Karpas-422 (cell line): ENCODE results near the gene MTERF1. TPM values are rescaled to one million over a fixed set of nuclear protein-coding genes. Genes with fewer than 3 reads are reported as not detected.
A peak's percentile ranks its signal among the peaks of the same experiment; 100 is the strongest.

ENCODE experiments used
- DNase-seq: peaks from one replicate; pipeline ENCODE4 v3.0.0-alpha.2; 2015
- H2AFZ ChIP-seq: fragments of 200-600 bp; sonication (generic); 2 replicates; pipeline ENCODE4 v1.6.1; 2014; ENCODE audit warnings: antibody characterized with exemption, low read length, mixed read lengths
- H3K27ac ChIP-seq: fragments of 200-600 bp; sonication (generic); 2 replicates; pipeline ENCODE4 v1.5.1; 2014; ENCODE audit warnings: mild to moderate bottlenecking, low read length, moderate library complexity
- H3K27me3 ChIP-seq: fragments of 200-600 bp; sonication (generic); 2 replicates; pipeline ENCODE4 v1.6.1; 2014; ENCODE audit warnings: low read length, mixed read lengths
- H3K36me3 ChIP-seq: fragments of 200-600 bp; sonication (generic); 2 replicates; pipeline ENCODE4 v1.6.1; 2014; ENCODE audit warnings: low read length, mixed read lengths; ENCODE audit not compliant: insufficient read depth
- H3K4me1 ChIP-seq: fragments of 200-600 bp; sonication (generic); 2 replicates; pipeline ENCODE4 v1.6.1; 2014; ENCODE audit warnings: mild to moderate bottlenecking, low read length, mixed read lengths
- H3K4me2 ChIP-seq: fragments of 200-600 bp; sonication (generic); 2 replicates; pipeline ENCODE4 v1.6.1; 2014; ENCODE audit warnings: low read length, low read depth, mild to moderate bottlenecking; ENCODE audit not compliant: poor library complexity, severe bottlenecking
- H3K4me3 ChIP-seq: fragments of 200-600 bp; sonication (generic); 2 replicates; pipeline ENCODE4 v1.5.1; 2014; ENCODE audit warnings: mild to moderate bottlenecking, antibody characterized with exemption, low read length, mixed read lengths
- H3K79me2 ChIP-seq: fragments of 200-600 bp; sonication (generic); 2 replicates; pipeline ENCODE4 v1.6.1; 2014; ENCODE audit warnings: mild to moderate bottlenecking, low read length, mixed read lengths
- H3K9ac ChIP-seq: fragments of 200-600 bp; sonication (generic); 2 replicates; pipeline ENCODE4 v1.6.0; 2014; ENCODE audit warnings: low read length
- H3K9me2 ChIP-seq: fragments of 200-600 bp; sonication (generic), shearing (Covaris generic); replicated peaks from 2 replicates; pipeline ENCODE4 v1.6.0; 2014; ENCODE audit warnings: mild to moderate bottlenecking, low read length, moderate library complexity; ENCODE audit not compliant: insufficient read depth
- H3K9me3 ChIP-seq: fragments of 300-700, 200-600 bp; sonication (generic); 2 replicates; pipeline ENCODE4 v1.6.1; 2014; ENCODE audit warnings: low read length, mixed read lengths
- H4K20me1 ChIP-seq: fragments of 200-600 bp; sonication (generic); 2 replicates; pipeline ENCODE4 v1.6.1; 2014; ENCODE audit warnings: mild to moderate bottlenecking, antibody characterized with exemption, low read length, low read depth; ENCODE audit not compliant: insufficient read depth
- total RNA-seq: library from RNA; depleted of rRNA; stranded (reverse); fragments of >200 nt; shearing (Covaris generic); gene quantifications from 2 replicates; pipeline ENCODE4 v1.2.3, GENCODE V29; 2014; ENCODE audit warnings: low replicate concordance

Gene MTERF1
- total RNA-seq, 1 experiment from 2014 or later, result 25.5 TPM

GRCh38 chr7:91850455-91850854 lies 30.0 kb downstream of the MTERF1 start:
- Histone ChIP-seq H3K4me2 (no peak overlapping the region), H3K27ac (no peak overlapping the region), H3K36me3 (no peaks in the 10 kb centered on the region), H3K9me3 (no peaks in the 10 kb centered on the region), H3K27me3 (no peaks in the 10 kb centered on the region), H4K20me1 (0 out of 2 replicates have a peak, but pooled peaks cover 8% of the 10 kb centered on the region), H3K9ac (no peak overlapping the region), H3K4me1 (peaks cover 17% of the 10 kb centered on the region), H3K4me3 (no peak overlapping the region), H2AFZ (no peak overlapping the region), H3K79me2 (no peaks in the 10 kb centered on the region), H3K9me2 (no peaks in the 10 kb centered on the region)
- no peak for DNase-seq

- no peaks in the 10 kb centered on the region for H3K79me2 ChIP-seq
- no peak overlapping the region for H3K4me2 ChIP-seq
- H2AFZ ChIP-seq, result no peak overlapping the region
- no peaks in the 10 kb centered on the region for H3K27me3 ChIP-seq
- H3K9me2 ChIP-seq, result no peaks in the 10 kb centered on the region
- no peak overlapping the region for H3K9ac ChIP-seq
- 0 out of 2 replicates have a peak, but pooled peaks cover 8% of the 10 kb centered on the region for H4K20me1 ChIP-seq
- peaks cover 22% of the 10 kb centered on the region for H3K4me1 ChIP-seq
- H3K36me3 ChIP-seq, result no peaks in the 10 kb centered on the region
- DNase-seq, result no peak
- H3K27ac ChIP-seq, result no peak overlapping the region
- no peaks in the 10 kb centered on the region for H3K9me3 ChIP-seq
- H3K4me3 ChIP-seq, result no peak overlapping the region
These were observed 32.5 kb downstream of the MTERF1 start for GRCh38 chr7:91847876-91848588.

DNA sequence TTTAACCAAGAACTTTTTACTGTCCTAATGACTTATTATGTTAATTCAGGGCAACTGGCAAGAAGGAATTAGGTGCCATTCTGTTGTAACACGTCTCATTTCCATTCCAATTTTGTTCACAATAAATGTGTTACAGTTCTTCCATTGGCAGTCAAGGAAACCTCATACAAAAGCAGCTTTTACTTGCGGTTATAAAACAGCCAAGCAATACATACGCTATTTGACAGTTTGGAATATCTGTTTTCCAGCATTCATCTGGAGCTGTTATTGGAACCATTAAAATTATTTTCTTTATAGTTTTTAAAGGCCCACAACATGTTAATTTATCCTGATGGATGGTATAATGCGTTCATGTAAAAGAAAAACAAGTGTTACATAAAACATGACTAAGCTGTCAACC lies 33.3 kb downstream of the MTERF1 start:
- Histone ChIP-seq H2AFZ (no peak overlapping the region), H3K27ac (no peak overlapping the region), H3K4me2 (no peak overlapping the region), H3K9me2 (no peaks in the 10 kb centered on the region), H3K9me3 (no peaks in the 10 kb centered on the region), H3K4me1 (peaks cover 23% of the 10 kb centered on the region), H4K20me1 (0 out of 2 replicates have a peak, but pooled peaks cover 4% of the 10 kb centered on the region), H3K79me2 (no peaks in the 10 kb centered on the region), H3K9ac (no peak overlapping the region), H3K4me3 (no peak overlapping the region), H3K27me3 (no peaks in the 10 kb centered on the region), H3K36me3 (no peaks in the 10 kb centered on the region)
- no peak for DNase-seq

DNA sequence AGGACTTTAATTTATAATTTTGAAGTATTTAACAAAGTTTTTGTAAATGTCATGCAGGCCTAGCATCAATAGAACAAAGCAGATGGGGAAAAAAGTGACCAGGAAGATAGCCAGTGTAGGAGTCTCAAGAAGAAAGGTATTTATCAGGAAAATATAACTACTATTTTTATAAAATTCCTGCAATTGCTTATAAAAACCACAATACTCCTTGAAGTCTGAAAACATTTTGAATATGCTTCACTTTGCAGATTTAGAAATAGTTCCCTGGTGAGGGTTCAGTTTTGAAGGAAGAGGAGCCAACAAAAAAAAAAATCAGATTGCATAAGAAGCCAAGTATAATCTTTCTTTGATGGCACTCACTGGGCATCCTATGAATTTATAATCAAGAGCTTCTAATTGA lies 34.1 kb downstream of the MTERF1 start:
- Histone ChIP-seq H3K9me3 (no peaks in the 10 kb centered on the region), H3K4me1 (peaks cover 15% of the 10 kb centered on the region), H3K36me3 (no peaks in the 10 kb centered on the region), H3K4me3 (no peak overlapping the region), H3K27me3 (no peaks in the 10 kb centered on the region), H3K9me2 (no peaks in the 10 kb centered on the region), H3K9ac (no peak overlapping the region), H4K20me1 (no peaks in the 10 kb centered on the region), H2AFZ (no peak overlapping the region), H3K4me2 (no peak overlapping the region), H3K27ac (no peak overlapping the region), H3K79me2 (no peaks in the 10 kb centered on the region)
- DNase-seq, result no peak

DNA sequence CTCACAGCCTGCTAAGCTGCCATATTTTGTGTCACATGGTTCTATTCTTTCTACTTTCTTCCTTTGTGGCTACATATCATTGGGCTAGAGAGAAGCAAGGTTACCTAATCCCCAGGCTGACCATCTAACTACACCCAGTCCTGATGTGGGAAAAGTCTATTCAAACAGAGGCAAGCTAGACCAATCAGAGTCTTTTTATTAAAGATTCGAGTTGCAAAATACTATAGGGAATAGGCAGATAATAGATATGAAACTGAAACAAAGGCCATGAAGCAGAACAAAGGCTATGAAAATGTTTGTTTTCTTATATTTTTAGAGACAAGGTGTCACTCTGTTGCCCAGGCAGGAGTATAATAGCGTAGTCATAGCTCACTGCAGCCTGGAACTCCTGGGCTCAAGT lies 36.7 kb downstream of the MTERF1 start:
- H3K9me3 ChIP-seq, result no peaks in the 10 kb centered on the region
- no peak overlapping the region for H3K4me3 ChIP-seq
- no peak for DNase-seq
- no peak overlapping the region for H3K9ac ChIP-seq
- peaks cover 15% of the 10 kb centered on the region for H3K4me1 ChIP-seq
- peak overlapping the region; percentile 24 for H3K4me2 ChIP-seq
- no peak overlapping the region for H3K27ac ChIP-seq
- no peaks in the 10 kb centered on the region for H4K20me1 ChIP-seq
- no peaks in the 10 kb centered on the region for H3K27me3 ChIP-seq
- H2AFZ ChIP-seq, result no peak overlapping the region
- no peaks in the 10 kb centered on the region for H3K36me3 ChIP-seq
- no peaks in the 10 kb centered on the region for H3K9me2 ChIP-seq
- H3K79me2 ChIP-seq, result no peaks in the 10 kb centered on the region

DNA sequence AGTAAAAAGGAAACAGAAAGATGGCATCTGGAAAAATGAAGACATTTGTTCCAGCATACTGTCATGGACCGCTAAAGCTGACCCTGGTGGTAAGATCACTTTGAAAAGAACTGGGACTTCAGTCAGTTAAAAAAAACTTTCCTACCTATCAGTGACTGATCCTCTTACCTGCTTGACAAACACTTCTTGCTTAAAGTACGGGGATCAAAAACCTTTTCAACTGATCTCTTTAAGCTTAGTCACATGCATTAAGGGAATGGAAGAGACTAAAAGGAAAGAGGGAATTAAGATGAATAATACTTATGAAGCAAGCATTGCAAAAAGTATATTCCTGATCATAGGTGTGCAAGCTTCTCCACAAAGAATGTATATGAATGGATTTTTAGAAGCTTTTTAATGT lies 42.1 kb downstream of the MTERF1 start:
- no peak overlapping the region for H3K27ac ChIP-seq
- H3K9me2 ChIP-seq, result no peaks in the 10 kb centered on the region
- H3K9me3 ChIP-seq, result no peaks in the 10 kb centered on the region
- peaks cover 5% of the 10 kb centered on the region for H3K4me1 ChIP-seq
- H3K27me3 ChIP-seq, result no peaks in the 10 kb centered on the region
- no peak overlapping the region for H3K4me3 ChIP-seq
- no peak overlapping the region for H3K4me2 ChIP-seq
- DNase-seq, result no peak
- no peaks in the 10 kb centered on the region for H4K20me1 ChIP-seq
- H3K9ac ChIP-seq, result no peak overlapping the region
- no peaks in the 10 kb centered on the region for H3K36me3 ChIP-seq
- H2AFZ ChIP-seq, result no peak overlapping the region
- H3K79me2 ChIP-seq, result no peaks in the 10 kb centered on the region

DNA sequence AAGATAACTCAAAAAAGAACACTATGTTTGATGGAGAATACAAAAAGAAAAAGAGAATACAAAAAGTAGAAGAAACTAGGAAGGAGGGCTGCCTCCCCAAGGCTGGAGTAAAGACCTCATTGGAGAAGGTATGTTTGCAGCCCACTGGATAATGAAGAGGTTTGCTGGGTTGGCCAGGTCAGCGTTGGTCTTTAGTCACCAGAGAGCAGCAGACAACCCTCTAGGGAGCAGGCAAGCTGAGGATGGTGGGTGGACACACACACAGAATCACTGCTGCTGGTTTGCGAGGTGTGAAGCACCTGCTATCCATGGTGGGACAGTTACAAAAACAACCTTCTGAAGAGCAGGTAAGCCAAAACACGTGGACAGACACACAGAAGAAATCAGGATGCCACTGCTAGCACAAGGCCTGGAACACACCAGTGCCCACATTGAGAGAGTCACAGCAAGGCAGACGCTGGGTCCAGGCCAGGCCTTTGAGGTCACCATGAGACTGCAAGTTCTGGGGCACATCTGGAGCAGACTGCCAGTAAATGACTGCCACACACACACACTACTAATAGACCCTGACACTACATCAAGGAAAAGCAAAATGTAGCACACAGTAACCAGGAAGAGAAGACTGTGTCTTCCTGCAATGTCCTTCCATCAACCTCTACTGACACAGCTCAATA lies 43.0 kb downstream of the MTERF1 start:
- Histone ChIP-seq H3K27me3 (no peaks in the 10 kb centered on the region), H2AFZ (no peak overlapping the region), H3K9me3 (no peaks in the 10 kb centered on the region), H3K4me1 (no peaks in the 10 kb centered on the region), H3K4me2 (no peak overlapping the region), H4K20me1 (no peaks in the 10 kb centered on the region), H3K79me2 (no peaks in the 10 kb centered on the region), H3K4me3 (no peak overlapping the region), H3K9ac (no peak overlapping the region), H3K9me2 (no peaks in the 10 kb centered on the region), H3K36me3 (no peaks in the 10 kb centered on the region), H3K27ac (no peak overlapping the region)
- no peak for DNase-seq

- H3K4me2 ChIP-seq, result no peak overlapping the region
- no peaks in the 10 kb centered on the region for H3K9me3 ChIP-seq
- H3K9ac ChIP-seq, result no peak overlapping the region
- H3K4me1 ChIP-seq, result no peaks in the 10 kb centered on the region
- H3K79me2 ChIP-seq, result no peaks in the 10 kb centered on the region
- H3K4me3 ChIP-seq, result no peak overlapping the region
- H3K9me2 ChIP-seq, result no peaks in the 10 kb centered on the region
- H3K27me3 ChIP-seq, result no peaks in the 10 kb centered on the region
- H3K27ac ChIP-seq, result no peak overlapping the region
- no peaks in the 10 kb centered on the region for H3K36me3 ChIP-seq
- no peaks in the 10 kb centered on the region for H4K20me1 ChIP-seq
- DNase-seq, result no peak
- no peak overlapping the region for H2AFZ ChIP-seq
These were observed 44.6 kb downstream of the MTERF1 start for GRCh38 chr7:91835826-91836368.
